ENCODE measurements around the gene B9D1. TPM values are rescaled to one million over a fixed set of nuclear protein-coding genes. Genes with fewer than 3 reads are reported as not detected.
"Not testable (repeated sequence)": the region's sequence is repeated elsewhere in the genome, so short reads cannot be mapped to it uniquely, and the experiment has no call there.

Gene B9D1
- polyA plus RNA-seq, 3 donors = 39.6 to 55.2 (median 46.0) TPM

- no peak for DNase-seq
Measured at GRCh38 chr17:19364699-19365498, 2.4 kb upstream of the B9D1 start.

DNA sequence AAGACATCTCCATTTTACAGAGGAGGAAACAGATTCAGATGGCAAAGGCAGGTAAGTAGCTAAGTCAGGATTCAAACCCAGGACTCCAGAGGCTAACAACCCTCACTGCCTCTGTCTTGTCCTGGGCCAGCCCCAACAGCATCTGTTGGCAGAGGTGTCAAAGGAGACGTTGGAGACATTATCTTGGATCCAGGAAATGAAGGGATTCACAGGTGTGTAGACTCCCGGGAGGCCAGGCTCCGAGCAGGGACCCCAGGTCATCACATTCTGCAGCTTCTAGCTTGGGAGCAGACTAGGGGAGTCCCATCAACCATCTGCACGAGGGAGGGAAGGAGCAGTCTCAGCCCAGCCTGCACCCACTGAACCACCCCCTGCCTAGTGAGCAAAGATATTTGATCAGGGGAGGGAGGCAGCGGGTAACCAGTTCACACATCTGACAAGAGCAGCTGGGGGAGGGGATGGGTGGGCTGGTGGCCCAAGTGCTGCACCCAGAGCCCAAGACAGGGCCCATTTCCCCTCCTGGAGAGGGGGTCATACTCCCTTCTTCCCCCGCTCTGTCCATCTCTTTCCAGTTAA is 1.0 kb upstream of the B9D1 start:
- no peak for DNase-seq

GRCh38 chr17:19363114-19363438 is 553 bp upstream of the B9D1 start:
- DNase-seq = no peak

DNA sequence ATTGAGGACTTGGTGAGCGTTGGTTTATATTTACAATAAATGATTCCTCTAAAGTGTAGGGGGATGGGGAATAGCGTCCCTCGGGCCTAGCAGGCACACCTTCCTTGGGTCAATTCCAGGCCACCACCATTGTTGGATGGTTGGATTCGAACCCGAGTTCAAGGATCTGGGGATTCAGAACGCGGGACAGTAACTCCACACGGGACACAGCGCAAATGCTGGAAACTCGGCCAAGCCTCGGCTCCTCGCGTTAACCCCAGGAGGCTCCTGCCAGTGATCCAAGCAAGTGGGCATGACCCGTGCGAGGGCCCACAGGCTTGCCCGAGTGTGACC is 613 bp downstream of the B9D1 start:
- DNase-seq = no peak

GRCh38 chr17:19361326-19361725 is 1.2 kb downstream of the B9D1 start:
- no peak for DNase-seq

GRCh38 chr17:19360772-19361171 is 1.8 kb downstream of the B9D1 start:
- no peak for DNase-seq

DNA sequence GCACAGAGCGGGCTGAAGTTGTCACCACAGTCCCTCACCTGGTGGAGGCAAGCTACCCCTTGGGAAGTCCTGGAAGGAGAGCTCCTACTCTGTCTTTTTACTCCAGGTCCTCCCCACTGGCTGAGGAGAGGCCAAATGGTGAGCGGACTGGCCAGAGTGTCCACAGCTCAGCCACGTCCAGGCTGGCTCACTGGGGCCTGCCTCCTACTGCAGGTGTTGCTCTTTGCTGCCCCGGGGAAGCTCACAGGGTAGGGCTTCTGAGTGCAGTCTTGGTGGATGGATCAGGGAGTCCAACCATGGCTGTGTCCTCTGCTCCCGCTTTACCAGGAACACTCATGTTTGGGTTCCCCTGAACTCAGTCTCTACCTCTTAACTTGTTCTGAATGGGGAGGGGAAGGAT is 2.7 kb downstream of the B9D1 start:
- no peak for DNase-seq

GRCh38 chr17:19359151-19359550 is 3.4 kb downstream of the B9D1 start:
- DNase-seq = no peak

DNA sequence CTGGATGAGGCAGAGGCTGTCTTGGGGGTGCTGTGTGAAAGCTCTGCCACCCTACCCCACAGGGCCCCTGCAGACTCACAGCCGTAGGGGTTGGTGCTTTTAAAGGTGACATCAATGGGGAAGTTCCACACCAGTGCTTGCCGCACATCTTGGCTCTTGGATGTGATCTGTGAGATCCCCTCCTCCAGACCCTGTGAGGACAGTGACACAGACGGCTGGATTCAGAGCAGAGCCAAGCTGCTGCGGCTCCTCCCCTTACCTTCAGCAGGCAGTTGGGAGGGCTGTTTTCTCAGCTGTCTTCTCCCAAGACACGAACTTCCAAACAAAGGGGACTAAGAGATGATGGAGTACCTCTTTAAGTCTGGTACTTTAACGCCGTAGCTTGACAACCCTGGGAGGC is 4.8 kb downstream of the B9D1 start:
- DNase-seq = no peak

GRCh38 chr17:19357351-19357750 is 5.2 kb downstream of the B9D1 start:
- no peak for DNase-seq

DNA sequence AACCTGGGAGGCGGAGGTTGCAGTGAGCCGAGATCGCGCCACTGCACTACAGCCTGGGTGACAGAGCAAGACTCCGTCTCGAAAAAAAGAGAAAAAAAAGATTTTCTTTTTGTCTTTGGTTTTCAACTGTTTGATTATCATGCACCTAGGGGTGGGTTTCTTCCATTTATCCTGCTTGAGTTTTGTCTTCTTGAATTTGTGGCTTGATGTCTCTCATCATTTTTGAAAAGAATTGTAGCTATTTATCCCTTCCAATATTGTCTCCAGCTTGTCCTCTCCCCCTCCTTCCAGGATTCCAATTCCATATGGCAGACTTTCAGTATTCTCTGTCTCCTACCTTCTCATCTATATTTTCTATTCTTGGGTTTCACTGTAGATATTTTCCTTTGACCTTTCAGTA is 7.8 kb downstream of the B9D1 start:
- DNase-seq = no peak

DNA sequence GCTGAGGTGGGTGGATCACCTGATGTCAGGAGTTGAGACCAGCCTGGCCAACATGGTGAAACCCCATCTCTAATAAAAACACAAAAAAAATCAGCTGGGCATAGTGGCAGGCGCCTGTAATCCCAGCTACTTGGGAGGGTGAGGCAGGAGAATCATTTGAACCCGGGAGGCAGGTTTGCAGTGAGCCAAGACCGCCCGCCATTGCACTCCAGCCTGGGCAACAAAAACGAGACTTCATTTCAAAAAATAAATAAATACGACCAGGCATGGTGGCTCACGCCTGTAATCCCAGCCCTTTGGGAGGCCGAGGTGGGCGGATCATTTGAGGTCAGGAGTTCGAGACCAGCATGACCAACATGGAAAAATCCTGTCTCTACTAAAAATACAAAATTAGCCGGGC is 9.1 kb downstream of the B9D1 start:
- DNase-seq = not testable (repeated sequence)

DNA sequence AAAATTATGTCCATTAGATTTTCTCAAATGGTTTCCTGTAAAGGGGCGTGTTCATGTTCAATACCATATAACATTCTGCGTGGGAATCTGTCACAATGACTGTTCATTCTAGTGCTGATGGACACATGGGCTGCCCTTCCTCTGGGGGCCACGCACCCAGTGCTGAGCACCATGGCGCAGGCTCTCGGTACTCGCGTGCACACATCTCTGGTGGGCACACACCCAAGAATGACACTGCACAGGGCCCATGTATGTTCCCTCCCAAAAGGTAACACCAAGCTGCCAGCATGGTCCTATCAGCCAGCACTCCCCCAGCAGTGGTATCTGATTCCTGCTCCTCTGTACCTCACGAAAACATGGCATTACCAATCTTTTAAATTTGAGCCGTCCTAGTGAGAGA is 13.7 kb downstream of the B9D1 start:
- no peak for DNase-seq

- DNase-seq = no peak
Measured at GRCh38 chr17:19348081-19348650, 14.4 kb downstream of the B9D1 start.

- no peak for DNase-seq
Measured at GRCh38 chr17:19347323-19348080, 15.0 kb downstream of the B9D1 start.

DNA sequence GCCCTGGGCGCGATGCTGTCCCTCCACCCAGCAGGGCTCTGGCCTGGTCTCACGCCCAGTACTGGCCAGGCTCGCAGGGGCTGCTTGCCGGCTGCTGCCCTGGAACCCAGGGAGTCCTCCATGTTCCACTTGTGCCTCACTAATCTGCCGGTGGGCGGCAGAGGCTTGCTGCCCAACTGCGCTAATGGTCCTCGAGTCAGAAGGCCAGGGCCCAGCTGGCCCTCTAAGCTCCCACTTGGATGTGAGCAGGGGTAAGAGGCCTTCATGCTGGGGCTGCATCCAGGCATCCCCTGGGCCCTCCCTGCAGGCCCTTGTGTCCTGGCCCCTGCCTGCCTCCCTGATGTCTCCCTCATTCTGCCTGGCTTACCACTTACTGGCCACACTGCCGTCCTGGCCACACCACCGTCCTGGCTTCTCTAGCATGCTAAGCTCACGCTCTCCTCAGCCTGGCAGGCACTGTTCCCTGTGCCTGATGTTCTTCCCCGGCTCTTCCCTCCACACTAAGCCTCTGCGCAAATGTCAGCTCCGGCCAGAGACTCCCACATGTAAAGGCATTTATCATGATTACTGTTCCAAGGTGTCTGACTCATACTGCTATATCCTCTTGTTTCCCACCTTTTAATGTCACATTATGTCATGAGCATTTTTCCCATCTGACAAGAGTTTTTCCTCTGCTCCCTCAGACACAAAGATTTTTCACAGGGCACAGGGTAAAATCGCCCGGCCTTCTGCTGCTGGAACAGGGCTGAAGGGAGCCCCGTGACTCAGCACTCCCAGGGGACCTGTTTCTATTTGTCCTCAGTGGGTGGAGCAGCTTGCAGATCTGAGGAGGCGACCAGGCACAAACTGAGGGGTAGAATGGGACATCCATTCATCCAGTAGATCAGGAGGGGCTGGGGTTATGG is 15.9 kb downstream of the B9D1 start:
- no peak for DNase-seq

GRCh38 chr17:19345486-19346350 is 16.8 kb downstream of the B9D1 start:
- DNase-seq = no peak

- DNase-seq = no peak
Measured at GRCh38 chr17:19345067-19345460, 17.5 kb downstream of the B9D1 start.

DNA sequence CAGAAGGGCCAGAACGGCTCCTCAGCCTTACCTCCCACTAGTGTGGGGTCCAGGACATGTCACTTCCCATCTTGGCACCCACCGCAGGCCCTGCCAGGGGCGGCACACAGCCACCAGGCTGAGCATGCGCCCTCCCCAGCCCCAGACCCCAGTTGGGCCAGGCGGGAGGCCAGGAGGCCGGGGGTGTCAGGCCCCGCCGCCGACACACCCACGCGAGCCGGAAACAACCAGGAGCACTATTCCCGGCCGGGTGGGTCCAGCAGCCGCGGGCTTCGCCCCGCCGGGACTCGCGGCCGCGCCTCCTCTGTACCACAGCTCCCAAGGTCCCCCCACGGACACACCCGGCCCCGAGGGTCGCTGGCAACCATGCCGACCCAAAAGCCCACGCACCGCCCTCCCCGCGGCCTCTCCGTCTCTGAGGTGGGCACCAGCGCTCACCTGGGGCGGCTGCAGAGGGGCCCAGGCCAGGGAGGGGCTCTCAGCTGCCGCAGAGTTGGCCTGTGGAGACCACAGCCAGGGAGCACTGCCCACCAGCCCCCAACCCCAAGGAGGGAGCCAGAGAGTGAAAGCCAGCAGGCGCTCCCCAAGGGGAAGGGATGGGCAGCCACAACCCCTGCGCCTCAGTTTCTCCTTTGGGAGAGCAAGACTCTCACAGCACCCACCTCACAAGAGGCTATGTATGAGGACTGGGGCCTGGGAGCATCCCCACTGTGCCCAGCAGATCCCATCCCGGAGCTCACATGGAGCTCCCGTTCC is 18.0 kb downstream of the B9D1 start:
- DNase-seq = no peak

DNA sequence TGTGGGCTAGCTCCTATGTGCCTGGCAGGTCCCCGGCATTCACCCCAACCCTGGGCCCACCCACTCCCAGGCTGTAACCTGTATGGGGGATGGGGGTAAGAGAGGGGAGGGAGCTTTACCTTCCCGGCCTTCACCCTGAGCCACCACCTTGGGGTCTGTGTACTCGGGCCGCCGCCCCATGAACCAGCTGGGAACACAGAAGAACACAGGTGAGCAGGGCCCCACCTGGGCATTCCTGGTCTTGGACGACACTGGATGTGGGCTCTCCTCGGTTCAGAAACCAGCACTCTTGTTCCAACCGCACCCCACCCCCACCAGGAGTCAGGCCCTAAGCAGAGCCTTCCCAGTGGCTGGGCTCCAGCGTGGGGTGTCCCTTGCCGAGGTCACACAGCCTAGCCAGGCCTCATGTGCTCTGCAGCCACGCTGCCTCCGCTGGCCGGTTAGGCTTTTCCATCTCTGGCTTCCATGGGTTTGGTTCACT is 18.8 kb downstream of the B9D1 start:
- no peak for DNase-seq

Data from renal pelvis (tissue), 4 donors.